Dermis microvascular lymphatic vessel endothelial cell (primary cell): ENCODE measurements around the gene USP15. TPM values are rescaled to one million over a fixed set of nuclear protein-coding genes. Genes with fewer than 3 reads are reported as not detected.
"Not testable (repeated sequence)": the region's sequence is repeated elsewhere in the genome, so short reads cannot be mapped to it uniquely, and the experiment has no call there.

ENCODE experiments used
- DNase-seq, 2 donors: peaks; one replicate each; pipeline versions ENCODE4 v3.0.0 to v3.0.0-alpha.2; 2010; ENCODE audit warnings: low read depth in 2 of 2
- total RNA-seq: library from RNA; depleted of rRNA; stranded (reverse); fragments of >200 nt; gene quantifications from 2 replicates; pipeline ENCODE4 v1.2.1, GENCODE V29; 2014

Gene USP15
- total RNA-seq, 1 donor from 2014 or later: 55.6 TPM

- DNase-seq: no peak
Measured at GRCh38 chr12:62319058-62319457, 58.9 kb downstream of the USP15 start.

DNA sequence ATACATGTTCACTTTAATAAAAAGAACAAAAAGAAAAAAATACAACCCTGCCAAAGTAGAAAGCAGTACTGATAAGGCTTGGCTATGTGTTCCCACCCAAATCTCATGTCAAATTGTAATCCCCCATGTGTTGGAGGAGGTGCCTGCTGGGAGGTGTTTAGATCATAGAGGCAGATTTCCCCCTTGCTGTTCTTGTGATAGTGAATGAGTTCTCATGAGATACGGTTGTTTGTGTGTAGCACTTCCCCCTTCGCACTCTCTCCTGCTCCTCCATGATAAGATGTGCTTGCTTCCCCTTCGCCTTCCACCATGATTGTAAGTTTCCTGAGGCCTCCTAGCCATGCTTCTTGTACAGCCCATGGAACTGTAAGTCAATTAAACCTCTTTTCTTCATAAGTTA, 59.9 kb downstream of the USP15 start:
- no peak for DNase-seq

DNA sequence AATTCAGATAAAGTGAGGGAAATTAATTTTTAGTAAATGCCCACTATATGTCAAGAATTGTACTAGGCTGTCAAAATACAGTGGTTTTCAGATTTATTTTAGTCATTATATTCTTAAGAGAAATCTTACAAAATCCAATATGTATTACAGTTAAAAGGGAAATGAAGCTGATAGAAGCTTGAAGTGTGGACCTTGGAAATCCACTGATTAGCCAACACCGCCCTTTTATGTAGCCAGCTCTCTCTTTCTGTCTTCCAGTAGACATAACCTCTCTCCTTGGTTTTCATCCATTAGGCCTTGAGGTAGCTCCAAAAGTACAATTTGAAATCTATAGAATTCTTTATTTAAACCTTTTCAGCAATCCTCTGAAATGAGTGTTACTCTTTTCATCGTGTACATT, 63.2 kb downstream of the USP15 start:
- no peak for DNase-seq

DNA sequence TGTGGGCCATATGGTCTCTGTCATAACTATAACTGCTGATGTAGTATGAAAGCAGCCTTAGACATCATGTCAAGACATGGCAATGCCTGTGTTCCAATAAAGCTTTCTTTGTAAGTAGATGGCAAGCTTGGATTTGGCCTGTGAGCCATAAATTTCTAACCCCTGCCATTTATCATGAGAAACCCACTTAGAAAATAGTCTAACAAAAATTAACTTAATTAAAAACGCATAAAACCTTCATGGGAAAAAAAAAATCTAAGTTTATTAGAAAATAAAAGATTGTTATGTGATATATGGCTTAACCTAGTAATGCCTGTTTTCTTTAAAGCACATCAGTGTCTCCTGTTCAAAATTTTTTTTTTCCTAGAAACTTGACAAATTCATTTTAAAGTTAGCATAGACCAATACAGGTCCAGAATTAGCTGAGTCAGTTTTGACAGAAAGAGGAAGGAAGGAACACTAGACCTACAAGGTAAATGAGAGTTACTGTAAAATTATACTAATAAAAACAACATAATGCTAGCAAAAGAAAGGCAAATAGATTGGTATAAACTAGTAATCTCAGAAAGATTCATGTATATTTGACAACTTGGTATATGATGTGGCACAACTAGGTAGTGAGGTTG, 68.2 kb downstream of the USP15 start:
- DNase-seq: no peak

DNA sequence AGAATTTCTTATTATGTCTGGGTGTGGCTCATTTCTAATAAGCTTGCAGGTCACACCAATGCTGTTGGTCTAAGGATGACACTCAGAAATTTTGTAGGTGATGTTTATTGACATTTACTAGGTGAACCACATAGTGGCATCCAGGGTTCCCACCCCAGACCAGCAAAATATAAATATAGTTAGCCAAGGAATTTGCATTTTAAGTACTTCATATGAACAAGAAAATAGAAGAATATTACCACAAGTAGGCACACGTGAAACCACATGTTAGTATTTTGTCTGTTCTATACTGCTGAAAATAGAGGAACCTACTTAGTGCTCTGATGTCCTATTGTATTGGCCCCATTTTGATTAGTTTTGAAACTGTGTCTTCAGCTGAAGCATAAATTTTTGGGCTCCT, 71.1 kb downstream of the USP15 start:
- DNase-seq: no peak

- no peak for DNase-seq
Measured at GRCh38 chr12:62332598-62332997, 72.4 kb downstream of the USP15 start.

- no peak for DNase-seq
Measured at GRCh38 chr12:62335057-62335456, 74.9 kb downstream of the USP15 start.

GRCh38 chr12:62335796-62336195, 75.6 kb downstream of the USP15 start:
- DNase-seq: no peak

DNA sequence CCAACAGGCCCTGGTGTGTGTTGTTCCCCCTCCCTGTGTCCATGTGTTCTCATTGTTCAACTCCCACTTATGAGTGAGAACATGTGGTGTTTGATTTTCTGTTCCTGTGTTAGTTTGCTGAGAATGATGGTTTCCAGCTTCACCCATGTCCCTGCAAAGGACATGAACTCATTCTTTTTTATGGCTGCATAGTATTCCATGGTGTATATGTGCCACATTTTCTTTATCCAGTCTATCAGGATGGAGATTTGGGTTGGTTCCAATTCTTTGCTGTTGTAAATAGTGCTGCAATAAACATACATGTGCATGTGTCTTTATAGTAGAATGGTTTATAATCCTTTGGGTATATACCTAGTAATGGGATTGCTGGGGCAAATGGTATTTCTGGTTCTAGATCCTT, 77.4 kb downstream of the USP15 start:
- not testable (repeated sequence) for DNase-seq

- DNase-seq: not testable (repeated sequence)
Measured at GRCh38 chr12:62342614-62343303, 82.6 kb downstream of the USP15 start.

GRCh38 chr12:62343304-62344120, 83.3 kb downstream of the USP15 start:
- DNase-seq: not testable (repeated sequence)

DNA sequence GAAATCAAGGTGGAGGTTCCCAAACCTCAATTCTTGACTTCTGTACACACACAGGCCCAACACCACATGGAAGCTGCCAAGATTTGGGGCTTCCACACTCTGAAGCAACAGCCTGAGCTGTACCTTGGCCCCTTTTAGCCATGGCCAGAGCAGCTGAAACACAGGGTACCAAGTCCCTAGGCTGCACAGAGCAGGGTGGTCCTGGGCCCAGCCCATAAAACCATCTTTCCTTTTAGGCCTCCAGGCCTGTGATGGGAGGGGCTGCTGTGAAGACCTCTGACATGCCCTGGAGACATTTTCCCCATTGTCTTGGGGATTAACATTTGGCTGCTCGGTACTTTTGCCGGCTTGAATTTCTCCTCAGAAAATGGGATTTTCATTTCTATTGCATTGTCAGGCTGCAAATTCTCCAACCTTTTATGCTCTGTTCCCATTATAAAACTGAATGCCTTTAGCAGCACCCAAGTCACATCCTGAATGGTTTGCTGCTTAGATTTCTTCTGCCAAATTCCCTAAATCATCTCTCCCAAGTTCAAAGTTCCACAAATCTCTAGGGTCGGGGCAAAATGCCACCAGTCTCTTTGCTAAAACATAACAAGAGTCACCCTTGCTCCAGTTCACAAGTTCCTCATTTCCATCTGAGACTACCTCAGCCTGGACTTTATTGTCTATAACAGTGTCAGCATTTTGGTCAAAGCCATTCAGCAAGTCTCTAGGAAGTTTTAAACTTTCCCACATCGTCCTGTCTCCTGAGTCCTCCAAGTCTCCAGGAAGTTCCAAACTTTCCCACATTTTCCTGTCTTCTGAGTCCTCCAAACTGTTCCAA, 84.7 kb downstream of the USP15 start:
- DNase-seq: not testable (repeated sequence)

GRCh38 chr12:62345667-62346066, 85.5 kb downstream of the USP15 start:
- no peak for DNase-seq

DNA sequence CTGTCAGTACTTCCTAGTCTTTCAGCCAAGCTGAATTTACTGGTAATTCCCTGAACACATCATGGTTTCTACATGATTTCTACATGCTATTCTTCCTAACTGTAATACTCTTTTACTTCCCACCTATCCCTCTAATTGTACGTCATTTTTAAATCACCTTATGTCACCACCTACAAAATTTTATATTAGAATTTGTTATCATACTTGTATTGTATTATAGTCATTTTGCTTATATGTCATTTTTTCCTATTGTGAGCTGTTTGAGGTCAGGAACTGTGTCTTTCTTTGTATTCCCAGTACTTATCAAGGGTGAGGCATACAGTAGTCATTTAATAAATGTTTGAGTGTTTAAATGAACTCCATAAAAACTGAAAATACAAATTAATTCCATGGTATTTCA, 86.6 kb downstream of the USP15 start:
- DNase-seq: peak in 1 of 2 donors; percentile 40

DNA sequence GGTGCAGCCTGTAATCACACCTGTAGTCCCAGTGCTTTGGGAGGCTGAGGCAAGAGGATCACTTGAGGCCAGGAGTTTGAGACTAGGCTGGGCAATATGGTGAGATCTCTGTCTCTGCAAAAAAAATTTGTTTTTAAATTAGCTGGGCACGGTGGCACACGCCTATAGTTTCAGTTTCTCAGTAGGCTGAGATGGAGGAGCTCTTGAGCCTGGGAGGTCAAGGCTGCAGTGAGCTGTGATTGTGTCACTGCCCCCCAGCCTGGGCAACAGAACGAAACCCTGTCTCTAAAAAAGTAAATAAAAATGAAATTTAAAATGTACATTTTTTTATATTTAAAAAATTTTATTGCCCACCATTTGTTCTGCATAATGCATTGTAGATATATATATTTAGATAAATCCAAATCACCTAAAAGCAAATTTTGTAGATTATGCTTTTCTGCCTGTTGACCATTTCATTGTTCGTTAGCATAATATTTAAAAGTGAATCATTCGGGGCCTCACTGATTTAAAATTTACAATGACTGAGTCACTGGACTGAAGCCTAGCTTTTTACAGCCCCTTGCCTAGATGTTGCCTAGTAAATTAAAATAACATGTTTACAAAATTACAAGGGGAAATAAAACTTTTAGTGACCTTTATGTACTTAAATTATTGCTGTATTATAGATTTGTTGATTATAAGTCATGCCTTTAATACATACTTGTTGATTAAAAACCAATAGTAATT, 87.9 kb downstream of the USP15 start:
- no peak for DNase-seq

GRCh38 chr12:62350554-62350953, 90.3 kb downstream of the USP15 start:
- DNase-seq: no peak

- no peak for DNase-seq
Measured at GRCh38 chr12:62351326-62351725, 91.1 kb downstream of the USP15 start.

GRCh38 chr12:62361048-62361447, 100.8 kb downstream of the USP15 start:
- DNase-seq: no peak

- DNase-seq: no peak
Measured at GRCh38 chr12:62363506-62363905, 103.3 kb downstream of the USP15 start.

DNA sequence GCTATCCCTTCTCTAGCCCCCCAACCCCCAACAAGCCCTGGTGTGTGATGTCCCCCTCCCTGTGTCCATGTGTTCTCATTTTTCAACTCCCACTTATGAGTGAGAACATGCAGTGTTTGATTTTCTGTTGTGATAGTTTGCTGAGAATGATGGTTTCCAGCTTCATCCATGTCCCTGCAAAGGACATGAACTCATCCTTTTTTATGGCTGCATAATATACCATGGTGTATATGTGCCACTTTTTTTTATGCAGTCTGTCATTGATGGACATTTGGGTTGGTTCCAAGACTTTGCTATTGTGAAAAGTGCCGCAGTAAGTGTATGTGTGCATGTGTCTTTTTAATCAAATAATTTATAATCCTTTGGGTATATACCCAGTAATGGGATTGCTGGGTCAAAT, 104.5 kb downstream of the USP15 start:
- DNase-seq: not testable (repeated sequence)

DNA sequence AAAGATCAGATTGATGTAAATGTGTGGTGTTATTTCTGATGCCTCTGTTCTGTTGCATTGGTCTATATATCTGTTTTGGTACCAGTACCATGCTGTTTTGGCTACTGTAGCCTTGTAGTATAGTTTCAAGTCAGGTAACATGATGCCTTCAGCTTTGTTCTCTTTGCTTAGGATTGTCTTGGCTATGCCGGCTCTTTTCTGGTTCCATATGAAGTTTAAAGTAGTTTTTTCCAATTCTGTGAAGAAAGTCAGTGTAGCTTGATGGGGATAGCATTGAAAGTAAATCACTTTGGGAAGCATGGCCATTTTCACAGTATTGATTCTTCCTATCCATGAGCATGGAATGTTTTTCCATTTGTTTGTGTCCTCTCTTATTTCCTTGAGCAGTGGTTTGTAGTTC, 105.6 kb downstream of the USP15 start:
- DNase-seq: not testable (repeated sequence)
